Kidney epithelial cell (primary cell): ENCODE results near the gene MRPL12. TPM values are rescaled to one million over a fixed set of nuclear protein-coding genes. Genes with fewer than 3 reads are reported as not detected.

ENCODE experiments used
- DNase-seq: peaks from one replicate; pipeline ENCODE4 v3.0.0-alpha.2; 2010; ENCODE audit warnings: low read depth
- H3K27me3 ChIP-seq: 2 replicates; pipeline ENCODE4 v1.6.0; 2011; ENCODE audit warnings: low read length; ENCODE audit not compliant: control insufficient read depth, insufficient read depth
- H3K36me3 ChIP-seq: 2 replicates; pipeline ENCODE4 v1.5.1; 2011; ENCODE audit warnings: low read length; ENCODE audit not compliant: control insufficient read depth, insufficient read depth
- H3K4me3 ChIP-seq: 2 replicates; pipeline ENCODE4 v1.5.1; 2011; ENCODE audit warnings: low read depth, mild to moderate bottlenecking, control low read depth, low read length
- CTCF ChIP-seq: IDR thresholded peaks from 2 replicates; pipeline ENCODE4 v1.5.1; 2011; ENCODE audit warnings: mild to moderate bottlenecking, moderate library complexity, low read length, control low read depth, inconsistent platforms; ENCODE audit not compliant: insufficient read depth, poor library complexity, severe bottlenecking
- total RNA-seq: library from RNA; depleted of rRNA; stranded (reverse); fragments of >200 nt; gene quantifications from 2 replicates; pipeline ENCODE4 v1.2.3, GENCODE V29; 2015

The MRPL12 gene
- total RNA-seq, 1 donor from 2014 or later = 70.5 TPM

GRCh38 chr17:81683208-81683583, 20.0 kb upstream of the MRPL12 start:
- no peaks in the 10 kb centered on the region for H3K27me3 ChIP-seq
- H3K4me3 ChIP-seq = peak overlapping the region; percentile 96
- no peak for TF ChIP-seq CTCF
- H3K36me3 ChIP-seq = peaks cover 2% of the 10 kb centered on the region
- no peak for DNase-seq

GRCh38 chr17:81683584-81684441, 19.4 kb upstream of the MRPL12 start, which contains the start of the genes ARL16 and HGS:
Gene ARL16 (minus strand): TSS chr17:81683797. CDS start chr17:81683753, 44 bp downstream.
Gene HGS (plus strand): TSS chr17:81684011. CDS start chr17:81684067, 56 bp downstream.
- DNase-seq = peak; percentile 90
- Histone ChIP-seq H3K27me3 (no peaks in the 10 kb centered on the region), H3K4me3 (peak within 1 kb of the TSS; percentile 96), H3K36me3 (peaks cover 2% of the 10 kb centered on the region)
- TF ChIP-seq CTCF = no peak

GRCh38 chr17:81684442-81684911, 18.7 kb upstream of the MRPL12 start:
- Histone ChIP-seq H3K27me3 (no peaks in the 10 kb centered on the region), H3K36me3 (peaks cover 2% of the 10 kb centered on the region), H3K4me3 (peak overlapping the region; percentile 96)
- TF ChIP-seq CTCF = no peak
- peak; percentile 44 for DNase-seq

GRCh38 chr17:81685108-81685507, 18.1 kb upstream of the MRPL12 start:
- Histone ChIP-seq H3K27me3 (no peaks in the 10 kb centered on the region), H3K36me3 (peaks cover 2% of the 10 kb centered on the region), H3K4me3 (peak overlapping the region; percentile 96)
- TF ChIP-seq CTCF = no peak
- peak; percentile 70 for DNase-seq

GRCh38 chr17:81686614-81687013, 16.6 kb upstream of the MRPL12 start:
- no peak for DNase-seq
- no peak overlapping the region for H3K4me3 ChIP-seq
- TF ChIP-seq CTCF = no peak
- H3K27me3 ChIP-seq = no peaks in the 10 kb centered on the region
- H3K36me3 ChIP-seq = peaks cover 4% of the 10 kb centered on the region
